DND-41 (cell line): Measurements from ENCODE around the gene TMEM114.
"Not testable (repeated sequence)": the region's sequence is repeated elsewhere in the genome, so short reads cannot be mapped to it uniquely, and the experiment has no call there.

Experiments
- ATAC-seq: fragments of 200-7000 bp; cut with Tn5 transposase; 3 replicates; pipeline ENCODE4 v1.9.1; 2021; ENCODE audit warnings: low read depth; ENCODE audit not compliant: insufficient read depth
- DNase-seq: peaks from one replicate; pipeline ENCODE4 v3.0.0-alpha.2; 2020
- H2AFZ ChIP-seq: 2 replicates; pipeline ENCODE4 v1.6.0; 2012; ENCODE audit warnings: low read depth, low read length
- H3K27ac ChIP-seq: 2 replicates; pipeline ENCODE4 v1.5.1; 2012; ENCODE audit warnings: low read length, inconsistent platforms
- H3K27me3 ChIP-seq: fragments of 200-600 bp; sonication (generic); 2 replicates; pipeline ENCODE4 v1.6.0; 2012; ENCODE audit warnings: low read length, mild to moderate bottlenecking, inconsistent platforms; ENCODE audit not compliant: insufficient read depth, poor library complexity
- H3K36me3 ChIP-seq: 2 replicates; pipeline ENCODE4 v1.5.1; 2012; ENCODE audit warnings: low read length, inconsistent platforms; ENCODE audit not compliant: insufficient read depth
- H3K4me1 ChIP-seq: 2 replicates; pipeline ENCODE4 v1.5.1; 2012; ENCODE audit warnings: mild to moderate bottlenecking, low read length; ENCODE audit not compliant: insufficient read depth
- H3K4me2 ChIP-seq: 2 replicates; pipeline ENCODE4 v1.6.0; 2012; ENCODE audit warnings: mild to moderate bottlenecking, moderate library complexity, low read length, inconsistent platforms; ENCODE audit not compliant: insufficient read depth
- H3K4me3 ChIP-seq, 2 experiments: fragments of 200-600 bp in 1 of 2; shearing (Covaris generic) in 1 of 2; 2 replicates each; pipeline ENCODE4 v1.5.1; 2012 to 2016; ENCODE audit warnings: inconsistent platforms in 2 of 2, low read length in 2 of 2, mild to moderate bottlenecking in 2 of 2, low read depth in 1 of 2, moderate library complexity in 1 of 2
- H3K79me2 ChIP-seq: 2 replicates; pipeline ENCODE4 v1.6.0; 2012; ENCODE audit warnings: low read length, inconsistent platforms; ENCODE audit not compliant: insufficient read depth
- H3K9ac ChIP-seq: 2 replicates; pipeline ENCODE4 v1.6.0; 2012; ENCODE audit warnings: low read depth, mild to moderate bottlenecking, inconsistent platforms, low read length, moderate library complexity
- H3K9me3 ChIP-seq: 2 replicates; pipeline ENCODE4 v1.5.1; 2012; ENCODE audit warnings: low read length, moderate library complexity, mild to moderate bottlenecking, inconsistent platforms; ENCODE audit not compliant: insufficient read depth, severe bottlenecking
- H4K20me1 ChIP-seq: 2 replicates; pipeline ENCODE4 v1.6.0; 2012; ENCODE audit warnings: low read length; ENCODE audit not compliant: insufficient read depth
- CTCF ChIP-seq: IDR thresholded peaks from 2 replicates; pipeline ENCODE4 v1.5.1; 2012; ENCODE audit warnings: borderline replicate concordance, low read length, moderate library complexity, mild to moderate bottlenecking; ENCODE audit not compliant: poor library complexity, severe bottlenecking; ENCODE audit errors: extremely low read depth
- EZH2 ChIP-seq: IDR thresholded peaks from 3 replicates; pipeline ENCODE4 v1.6.1; 2012; ENCODE audit warnings: borderline replicate concordance, low read depth, mild to moderate bottlenecking, moderate library complexity, low read length, inconsistent platforms; ENCODE audit not compliant: severe bottlenecking

TMEM114 gene

GRCh38 chr16:8565498-8565897, 24.8 kb downstream of the TMEM114 start:
- DNase-seq, result no peak
- no peak overlapping the region for H3K4me2 ChIP-seq
- TF ChIP-seq CTCF (no peak), EZH2 (no peak)

GRCh38 chr16:8564934-8565345, 25.4 kb downstream of the TMEM114 start:
- no peaks in the 10 kb centered on the region for H3K36me3 ChIP-seq
- no peak overlapping the region for H3K4me3 ChIP-seq
- H2AFZ ChIP-seq, result no peak overlapping the region
- H3K27ac ChIP-seq, result no peak overlapping the region
- H3K9me3 ChIP-seq, result peaks cover 21% of the 10 kb centered on the region
- H3K9ac ChIP-seq, result no peak overlapping the region
- no peaks in the 10 kb centered on the region for H3K27me3 ChIP-seq
- TF ChIP-seq CTCF (no peak), EZH2 (no peak)
- ATAC-seq (no peak), DNase-seq (no peak)
- no peak overlapping the region for H3K4me2 ChIP-seq
- H3K79me2 ChIP-seq, result no peaks in the 10 kb centered on the region
- H3K4me1 ChIP-seq, result peaks cover 5% of the 10 kb centered on the region
- H4K20me1 ChIP-seq, result no peaks in the 10 kb centered on the region

More at GRCh38 chr16:8565498-8565897, 24.8 kb downstream of the TMEM114 start:
- H3K4me1 ChIP-seq, result peaks cover 5% of the 10 kb centered on the region
- H3K9ac ChIP-seq, result no peak overlapping the region
- ATAC-seq, result no peak
- H3K27ac ChIP-seq, result no peak overlapping the region
- H3K4me3 ChIP-seq, result no peak overlapping the region
- H4K20me1 ChIP-seq, result no peaks in the 10 kb centered on the region
- no peaks in the 10 kb centered on the region for H3K36me3 ChIP-seq
- H2AFZ ChIP-seq, result no peak overlapping the region
- peaks cover 21% of the 10 kb centered on the region for H3K9me3 ChIP-seq
- no peaks in the 10 kb centered on the region for H3K27me3 ChIP-seq
- no peaks in the 10 kb centered on the region for H3K79me2 ChIP-seq

GRCh38 chr16:8563944-8564540, 26.3 kb downstream of the TMEM114 start:
- not testable (repeated sequence) for H3K9ac ChIP-seq, H4K20me1 ChIP-seq, DNase-seq, H3K27ac ChIP-seq, H3K79me2 ChIP-seq, H3K27me3 ChIP-seq, H2AFZ ChIP-seq, H3K4me1 ChIP-seq, H3K4me2 ChIP-seq, H3K36me3 ChIP-seq, ATAC-seq, H3K4me3 ChIP-seq
- H3K9me3 ChIP-seq, result peaks cover 21% of the 10 kb centered on the region

- no peak overlapping the region for H2AFZ ChIP-seq
- DNase-seq (no peak), ATAC-seq (no peak)
- H3K36me3 ChIP-seq, result no peaks in the 10 kb centered on the region
- H3K79me2 ChIP-seq, result no peaks in the 10 kb centered on the region
- H3K4me3 ChIP-seq, result no peak overlapping the region
- no peaks in the 10 kb centered on the region for H3K4me1 ChIP-seq
- H4K20me1 ChIP-seq, result no peaks in the 10 kb centered on the region
- H3K4me2 ChIP-seq, result no peak overlapping the region
- no peaks in the 10 kb centered on the region for H3K27me3 ChIP-seq
- H3K9me3 ChIP-seq, result peaks cover 21% of the 10 kb centered on the region
- no peak overlapping the region for H3K27ac ChIP-seq
- no peak overlapping the region for H3K9ac ChIP-seq
- TF ChIP-seq CTCF, result no peak
- no peak for TF ChIP-seq EZH2
Observed at GRCh38 chr16:8561496-8561895, 28.8 kb downstream of the TMEM114 start.
